ENCODE measurements around the gene KRTAP4-3.

- TF ChIP-seq CTCF (conservative IDR thresholded peaks at IDR 0.05) (no peak), EZH2 (IDR thresholded peaks at IDR 0.05; ENCODE audit: low read depth) (no peak)
These were observed 41.6 kb downstream of the KRTAP4-3 start for GRCh38 chr17:41126412-41126811.
